HPDE6-E6E7 (cell line): ENCODE measurements around the gene RBMS1.

ENCODE experiments used
- DNase-seq: peaks from one replicate; pipeline ENCODE4 v3.0.0; 2011; ENCODE audit warnings: missing footprints; ENCODE audit errors: extremely low spot score

The RBMS1 gene

DNA sequence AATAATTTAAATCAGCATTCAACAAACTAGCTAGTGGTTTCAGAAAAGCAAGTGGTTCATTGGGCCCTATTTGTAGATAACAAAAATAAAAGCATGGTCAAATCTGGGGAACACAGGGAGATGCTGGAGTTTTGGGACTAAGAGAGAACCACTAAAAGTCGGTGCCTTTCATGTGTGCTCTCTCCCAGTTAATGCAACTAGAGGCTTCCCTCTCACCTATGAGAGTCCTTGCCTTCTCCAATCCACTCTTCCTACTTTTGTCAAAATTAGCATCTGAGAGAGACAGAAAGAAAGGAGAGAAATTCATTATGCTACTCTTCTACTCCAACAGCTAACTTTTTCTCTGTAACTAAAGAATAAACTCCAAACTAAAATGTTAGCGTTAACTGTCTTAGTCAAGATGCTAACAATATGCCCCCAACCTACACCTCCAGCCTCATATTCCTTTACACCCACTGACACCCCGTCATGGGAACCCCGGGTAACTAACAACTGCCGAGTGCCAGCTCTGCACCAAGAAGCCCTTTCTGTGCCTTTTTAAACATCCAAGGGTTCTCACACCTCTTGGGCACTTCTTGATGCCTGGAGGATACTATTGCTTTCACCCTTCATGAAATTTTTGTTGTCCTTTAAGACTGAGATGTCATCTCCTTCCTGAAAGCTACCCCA, 133.4 kb downstream of the RBMS1 start:
- no peak for DNase-seq

DNA sequence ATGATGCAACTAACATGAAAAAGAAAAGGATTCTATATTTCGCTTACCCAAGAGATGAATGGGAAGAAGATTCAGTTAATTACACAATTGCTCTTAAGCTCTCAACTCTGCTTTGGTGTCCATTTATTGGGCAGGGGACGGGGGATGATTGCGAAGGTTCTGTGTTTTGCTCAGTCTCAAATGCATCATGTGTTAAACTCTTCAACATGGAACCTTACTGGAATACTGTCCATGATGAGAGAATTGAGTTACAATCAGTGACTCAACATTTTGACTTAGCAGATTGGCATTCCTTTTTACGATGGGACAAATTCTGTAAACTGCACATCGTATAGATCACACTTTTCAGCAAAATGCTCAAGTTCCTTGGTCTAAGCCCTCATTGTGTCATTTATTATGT, 135.6 kb downstream of the RBMS1 start:
- DNase-seq: no peak

DNA sequence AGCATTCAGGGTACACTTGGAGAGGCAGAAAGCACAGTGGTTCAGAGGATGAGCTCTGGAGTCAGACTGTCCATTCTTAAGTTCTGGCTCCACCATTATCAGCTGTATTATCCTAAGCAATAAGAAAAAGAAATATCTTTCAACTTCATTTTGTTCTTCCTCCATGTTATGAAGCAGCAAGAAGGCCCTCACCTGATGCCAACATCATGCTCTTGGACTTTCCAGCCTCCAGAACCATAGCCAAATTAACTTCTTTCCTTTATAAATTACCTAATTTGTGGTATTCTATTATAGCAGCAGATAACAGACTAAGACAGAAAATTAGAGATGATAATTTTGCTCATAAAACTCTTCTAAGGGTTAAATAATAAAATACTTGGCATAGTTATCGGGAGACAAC, 137.1 kb downstream of the RBMS1 start:
- DNase-seq: no peak

DNA sequence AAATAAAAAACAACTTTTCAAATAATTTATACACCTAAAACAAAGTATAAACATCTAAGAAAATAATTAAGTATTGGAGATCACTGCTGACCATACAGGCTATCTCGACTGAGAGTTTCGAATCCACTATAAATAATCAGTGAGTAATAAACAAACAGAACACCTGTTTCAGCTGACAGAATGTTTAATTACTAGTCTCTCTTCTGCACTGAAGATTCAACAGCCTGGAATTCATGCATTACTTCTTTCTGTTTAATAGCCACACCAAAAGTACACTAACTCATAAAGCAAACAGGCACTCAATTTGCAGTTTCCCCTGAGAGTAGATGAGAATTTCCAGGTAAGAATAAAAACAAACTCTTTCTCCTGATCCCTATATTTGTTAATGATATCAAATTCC, 138.5 kb downstream of the RBMS1 start:
- no peak for DNase-seq

DNA sequence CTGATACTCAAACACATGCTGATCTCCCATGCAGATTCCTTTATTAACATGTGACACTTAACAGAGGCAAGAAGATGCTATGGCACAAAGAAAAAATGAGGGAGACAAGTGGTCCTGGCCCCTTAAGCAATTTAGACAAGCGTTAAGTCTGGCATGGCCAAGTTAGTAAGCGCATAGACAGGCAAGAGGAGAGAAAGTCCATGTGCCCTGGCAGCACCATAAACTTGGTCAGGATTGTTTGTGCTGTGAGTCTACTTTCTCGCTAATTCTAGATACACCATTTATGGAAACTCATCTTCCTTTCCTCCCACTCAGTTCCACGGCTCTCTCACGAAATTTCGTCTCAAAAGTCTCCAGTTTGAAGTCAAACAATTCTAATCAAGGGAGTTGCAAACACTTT, 138.9 kb downstream of the RBMS1 start:
- DNase-seq: no peak

DNA sequence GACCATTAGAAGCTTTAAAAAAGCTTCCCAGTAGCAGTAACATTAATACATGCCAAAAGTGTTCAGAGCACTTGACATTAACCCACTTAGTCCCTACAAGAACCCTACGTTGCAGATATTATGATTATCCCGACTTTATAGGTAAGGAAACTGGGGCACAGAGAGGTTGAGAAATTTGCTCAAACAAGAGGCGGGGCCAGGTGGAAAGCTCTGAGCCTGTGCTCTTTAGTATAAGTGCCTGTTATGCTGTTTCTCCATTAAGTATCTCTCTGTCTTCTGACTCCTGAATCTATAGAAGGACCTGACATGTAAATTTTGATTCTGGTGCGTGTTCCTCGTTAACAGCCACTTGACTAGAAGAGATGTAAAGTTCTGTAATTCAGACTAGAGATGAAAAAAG, 139.8 kb downstream of the RBMS1 start:
- DNase-seq: no peak

DNA sequence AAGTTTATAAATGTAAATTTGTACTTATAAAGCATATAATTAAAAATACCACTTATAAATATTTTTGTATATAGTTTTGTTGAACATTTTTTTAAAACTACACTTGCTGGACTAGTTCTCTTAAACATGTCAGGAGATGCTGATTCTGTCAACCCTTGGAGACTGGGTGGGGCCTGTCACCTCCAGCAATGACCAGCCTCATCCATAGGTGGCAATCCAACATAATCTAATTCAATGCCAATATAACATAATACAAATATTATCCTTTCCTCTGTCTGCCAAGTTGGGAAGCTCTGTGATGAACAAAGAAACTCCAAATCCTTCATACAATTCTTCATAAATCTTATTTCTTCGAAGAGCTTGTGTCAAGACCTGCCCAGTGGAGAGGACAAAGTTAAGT, 140.4 kb downstream of the RBMS1 start:
- no peak for DNase-seq

DNA sequence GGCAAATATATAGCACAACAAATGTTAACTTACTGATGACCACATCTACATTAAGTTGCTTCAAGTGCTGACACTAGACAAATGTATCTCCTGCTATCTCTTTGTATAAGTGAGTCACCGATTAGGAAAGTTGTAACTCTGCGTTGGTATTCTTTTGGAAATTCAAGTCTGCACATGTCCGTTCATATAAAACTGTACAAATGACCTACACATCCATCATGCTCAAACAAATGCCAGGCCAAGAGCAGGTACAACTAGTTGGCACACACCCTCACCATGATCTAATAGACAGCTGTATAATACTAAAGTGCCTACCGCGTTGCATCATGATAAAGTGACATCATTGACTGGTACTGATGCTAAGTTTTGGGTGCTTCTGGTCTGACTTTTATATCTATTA, 141.1 kb downstream of the RBMS1 start:
- peak; percentile 92 for DNase-seq

DNA sequence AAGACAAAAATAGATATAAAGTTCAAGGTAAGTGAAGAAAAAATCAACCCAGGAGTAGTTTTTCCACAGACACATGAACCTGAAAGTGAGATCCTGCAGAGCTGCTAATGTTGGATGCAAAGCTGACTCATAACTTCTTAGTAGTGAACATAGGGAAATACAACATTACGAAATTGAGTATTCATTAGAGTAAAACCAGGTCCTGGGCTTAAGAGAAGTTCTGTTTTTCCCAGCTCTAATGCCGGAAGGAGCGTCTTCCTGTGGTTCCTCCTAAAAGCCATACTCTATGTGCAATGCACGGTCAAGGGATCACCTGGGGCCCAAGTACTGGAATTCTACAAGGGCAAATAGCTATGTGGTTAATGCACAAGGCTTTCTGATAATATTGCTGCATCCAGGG, 141.7 kb downstream of the RBMS1 start:
- DNase-seq: peak; percentile 46

DNA sequence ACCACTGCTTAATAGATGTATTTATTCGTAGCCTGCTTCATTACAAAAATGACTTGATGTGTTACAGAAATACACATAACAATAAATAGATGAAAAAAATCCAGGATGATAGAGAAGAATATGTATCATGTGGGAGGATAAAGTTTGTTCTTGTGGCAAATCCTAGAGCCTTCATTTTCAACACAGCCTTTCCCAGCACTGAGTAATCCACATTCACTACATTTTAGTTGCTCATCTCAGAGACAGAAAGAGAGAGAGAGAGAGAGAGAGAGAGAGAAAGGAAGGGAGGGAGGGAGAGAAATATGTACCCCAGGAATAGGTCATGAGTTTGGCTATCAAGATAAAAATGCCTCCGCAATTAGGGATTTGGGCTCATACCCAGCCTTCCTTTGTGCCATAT, 144.3 kb downstream of the RBMS1 start:
- no peak for DNase-seq

DNA sequence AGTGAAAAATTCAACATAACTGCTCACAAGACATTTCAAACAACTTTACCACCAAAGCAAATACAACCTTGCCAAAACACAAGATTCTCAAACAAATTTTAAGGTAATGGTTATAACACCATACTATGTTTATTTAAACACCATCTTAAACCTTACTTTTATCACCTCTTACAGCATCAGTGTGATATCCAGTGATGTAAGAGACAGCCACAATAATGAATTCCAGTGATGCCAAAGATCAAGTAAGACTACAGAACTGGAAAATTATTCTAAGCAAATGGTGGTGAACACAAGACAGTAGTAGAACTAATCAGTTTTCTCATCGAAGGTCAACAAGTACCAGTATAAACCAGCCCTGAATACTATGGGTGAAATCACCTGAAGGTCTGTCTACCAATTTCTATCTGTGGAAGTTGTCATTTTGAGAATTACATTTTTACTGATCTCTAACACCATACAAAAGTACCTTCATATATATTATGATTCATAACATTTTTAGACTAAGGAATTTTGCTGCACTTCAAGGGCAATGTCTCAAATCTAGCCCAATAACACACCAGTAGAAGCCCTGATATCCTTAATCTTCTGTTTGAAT, 146.2 kb downstream of the RBMS1 start:
- no peak for DNase-seq

DNA sequence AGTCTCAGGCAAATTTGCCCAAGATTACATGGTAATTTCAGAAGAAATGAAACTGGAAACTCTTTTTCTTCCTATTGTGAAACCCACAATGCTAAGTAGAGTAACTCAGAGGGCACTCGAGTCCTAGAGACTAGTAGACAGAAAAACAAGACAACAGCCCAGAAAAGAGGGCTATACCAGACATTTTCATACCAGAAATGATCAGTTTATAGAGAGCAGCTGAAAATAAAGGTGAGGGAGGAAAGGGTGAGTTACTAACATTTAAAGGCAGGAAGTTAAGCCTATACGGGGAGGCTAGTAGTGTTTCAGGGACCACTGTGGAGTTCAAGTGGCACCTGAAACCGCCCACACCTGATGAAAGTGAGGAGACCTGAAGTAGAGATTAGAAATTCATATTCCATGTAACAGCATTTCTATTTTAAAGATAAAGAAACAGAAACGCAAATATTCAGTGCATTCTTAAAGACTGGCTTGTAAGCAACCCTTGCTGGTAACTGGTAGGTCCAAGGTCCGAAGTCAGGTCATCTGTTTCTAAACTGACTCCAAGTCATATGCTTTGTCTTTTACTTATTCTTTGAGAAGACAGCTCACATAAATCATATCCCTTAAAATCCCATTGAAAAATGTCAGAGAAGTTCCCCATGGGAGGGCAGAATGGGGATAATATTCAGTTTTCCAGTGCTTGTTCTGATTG, 148.4 kb downstream of the RBMS1 start:
- no peak for DNase-seq

DNA sequence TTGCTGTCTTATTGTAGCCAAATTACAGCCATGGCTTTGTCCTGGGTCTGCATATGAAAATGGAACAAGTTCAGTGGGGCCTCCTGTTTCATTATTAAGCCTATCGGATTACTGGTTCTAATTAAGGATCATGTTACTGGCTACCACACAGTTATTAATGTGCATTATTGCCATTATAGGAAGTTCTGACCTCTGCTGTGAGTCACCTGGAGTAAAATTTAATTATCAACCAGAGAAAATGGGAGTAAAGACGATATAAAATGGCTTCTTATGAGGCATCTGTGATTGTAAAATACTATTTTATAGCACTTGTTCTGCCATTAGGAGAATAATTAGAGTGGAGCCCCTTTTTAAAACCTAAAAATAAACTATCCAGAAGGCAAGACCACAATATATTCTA, 150.2 kb downstream of the RBMS1 start:
- DNase-seq: no peak

DNA sequence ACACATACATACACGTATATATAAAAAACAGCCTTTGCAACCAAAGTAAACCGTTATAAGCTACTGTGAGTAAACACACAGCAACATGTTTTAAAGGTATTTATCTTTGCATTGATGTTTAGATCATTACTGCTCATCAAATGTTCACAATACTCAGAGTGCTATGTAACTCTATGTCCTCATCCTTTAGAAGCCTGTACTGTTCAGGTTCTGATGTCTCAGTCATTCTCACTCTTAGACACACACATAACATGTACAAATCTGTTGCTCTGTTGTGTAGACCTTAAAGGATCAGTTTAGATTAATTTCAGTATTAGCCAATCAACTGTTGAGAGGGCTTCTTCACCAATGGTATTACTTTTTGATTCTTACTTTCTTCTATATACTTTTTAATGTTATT, 153.9 kb downstream of the RBMS1 start:
- no peak for DNase-seq

DNA sequence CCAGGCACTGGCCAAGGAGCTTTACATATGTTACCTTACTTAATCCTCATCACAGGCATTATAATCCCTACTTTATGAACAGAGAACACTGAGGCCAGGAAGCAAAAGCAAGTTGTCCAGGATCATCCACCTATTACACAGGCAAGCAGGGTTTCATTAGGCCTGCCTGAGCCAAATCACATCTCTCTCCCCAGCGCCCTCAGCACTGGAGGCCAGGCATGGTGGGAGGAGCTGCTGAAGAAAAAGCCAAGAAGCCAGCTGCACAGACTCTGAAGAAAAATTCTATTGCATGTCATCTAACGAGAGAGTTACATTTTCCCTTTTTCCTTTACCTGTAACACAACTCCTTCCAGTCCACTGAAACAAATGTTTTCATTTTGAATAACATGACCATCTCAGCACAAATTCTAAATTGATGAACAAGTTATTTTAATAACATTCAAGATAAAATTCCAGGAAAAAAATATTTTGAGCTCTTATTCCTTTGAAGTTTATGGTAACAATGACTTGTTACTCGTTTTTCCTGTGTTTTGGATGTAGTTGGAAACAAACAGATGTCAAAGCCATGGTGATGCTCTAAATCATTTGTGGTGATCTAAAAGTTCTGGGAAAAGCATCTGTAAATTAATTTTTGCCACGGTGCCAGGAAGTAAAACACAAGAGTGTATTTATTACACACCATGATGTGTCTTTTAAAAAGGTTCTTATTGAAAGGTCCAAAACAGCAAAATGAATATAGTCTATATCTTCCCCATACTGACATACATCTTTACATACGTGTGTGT, 154.5 kb downstream of the RBMS1 start:
- DNase-seq: no peak

DNA sequence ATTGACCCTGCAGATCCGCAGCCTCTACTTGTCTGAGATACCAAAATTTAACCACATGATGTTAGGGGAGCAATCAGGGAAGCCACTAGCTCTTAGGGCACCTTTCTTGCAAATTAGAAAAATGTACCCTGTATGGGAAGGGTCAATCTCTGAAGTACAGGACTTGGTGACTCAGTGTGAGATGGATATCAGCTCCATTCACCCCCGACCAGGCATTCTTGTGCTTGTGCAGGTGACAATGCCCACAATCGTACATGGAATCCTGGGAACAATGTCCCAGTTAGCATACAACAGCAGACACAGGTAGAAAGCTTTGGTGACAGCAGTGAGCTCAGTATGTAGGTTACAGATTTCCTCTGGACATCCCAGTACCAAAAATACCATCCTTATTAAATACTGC, 155.9 kb downstream of the RBMS1 start:
- DNase-seq: no peak

DNA sequence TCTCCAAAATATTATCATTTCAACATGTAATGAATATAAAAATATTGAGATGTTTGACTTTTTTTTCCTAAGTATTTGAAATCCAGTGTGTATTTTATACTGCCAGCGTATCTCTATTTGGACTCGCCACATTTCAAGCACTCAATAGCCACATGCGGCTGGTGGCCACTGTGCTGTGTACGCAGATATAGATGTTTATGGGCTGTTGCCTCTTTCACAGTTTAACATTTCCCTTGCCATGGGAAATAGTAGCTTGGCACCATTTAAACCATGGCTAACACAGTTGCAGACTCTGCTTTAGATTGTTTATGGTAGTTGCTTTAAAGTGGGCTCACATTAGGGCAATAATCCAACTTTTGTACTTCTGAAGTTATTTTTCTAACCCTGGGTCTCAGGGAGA, 157.0 kb downstream of the RBMS1 start:
- DNase-seq: no peak

DNA sequence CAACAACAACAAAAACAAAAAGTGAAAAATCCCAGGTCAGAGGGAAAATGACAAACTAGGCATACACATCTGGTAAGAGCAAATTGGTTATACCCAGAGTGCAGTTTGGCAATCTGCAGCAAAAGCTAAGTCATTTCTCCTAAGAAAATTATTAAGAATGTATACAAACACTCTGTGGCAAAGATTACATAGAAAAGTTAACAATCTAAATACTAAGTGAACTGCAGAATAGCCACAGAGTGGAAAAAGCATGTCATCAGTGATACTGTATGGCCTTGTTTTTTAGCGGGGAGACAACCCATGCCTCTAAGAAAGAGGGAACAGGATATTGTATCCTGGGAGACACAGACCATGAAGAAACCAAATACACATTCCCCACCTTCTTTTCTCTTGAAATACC, 157.5 kb downstream of the RBMS1 start:
- no peak for DNase-seq

DNA sequence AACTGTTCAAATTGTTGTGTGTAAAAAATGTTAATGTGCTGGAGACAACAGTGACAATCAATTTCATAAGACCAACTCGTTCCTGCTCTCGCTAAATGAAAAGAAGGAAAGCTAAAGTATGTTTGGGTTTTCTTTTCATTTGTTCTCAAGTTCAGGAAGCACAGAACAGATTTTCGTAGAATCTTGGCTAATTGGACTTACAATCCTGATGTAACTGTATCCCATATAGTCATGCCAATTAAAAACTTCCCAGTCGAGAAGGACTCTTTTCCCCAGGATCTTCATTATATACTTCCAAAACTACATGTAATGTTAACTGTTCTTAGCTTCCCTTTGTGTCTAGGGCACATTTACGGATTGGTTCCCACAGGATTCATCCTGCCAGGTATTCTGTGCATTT, 158.2 kb downstream of the RBMS1 start:
- DNase-seq: no peak

DNA sequence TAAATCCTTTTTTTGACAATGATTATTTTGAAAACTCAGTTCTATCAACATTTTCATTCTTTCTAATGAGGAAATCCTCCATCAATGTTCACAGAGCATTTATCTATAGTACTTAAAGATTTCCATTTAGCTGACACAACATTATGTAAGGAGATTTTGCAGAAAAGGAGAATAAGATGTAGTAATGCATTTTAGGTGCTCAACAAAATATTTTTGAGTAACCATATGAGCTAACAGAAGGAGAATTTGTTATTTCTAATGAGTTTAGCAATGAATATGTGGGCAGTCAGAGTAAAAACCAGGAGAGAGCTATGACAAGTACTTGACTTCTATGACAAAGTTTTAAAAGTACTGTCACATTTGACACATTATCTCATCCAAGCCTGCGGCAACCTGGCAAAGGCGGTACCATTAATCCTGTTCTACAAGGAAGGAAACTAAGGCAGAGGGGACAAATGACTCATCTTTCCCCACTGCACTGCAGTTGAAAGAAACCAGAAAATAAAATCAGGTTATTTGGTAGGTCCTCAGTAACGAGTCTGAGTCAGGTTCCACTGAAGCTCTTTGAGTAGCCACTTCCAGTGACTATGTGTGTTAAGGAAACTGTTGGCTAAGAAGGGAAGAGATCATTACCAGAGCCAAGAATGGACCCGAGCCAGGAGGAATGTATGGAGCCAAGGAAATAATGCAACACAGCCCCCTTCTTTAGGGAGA, 159.4 kb downstream of the RBMS1 start:
- DNase-seq: no peak

DNA sequence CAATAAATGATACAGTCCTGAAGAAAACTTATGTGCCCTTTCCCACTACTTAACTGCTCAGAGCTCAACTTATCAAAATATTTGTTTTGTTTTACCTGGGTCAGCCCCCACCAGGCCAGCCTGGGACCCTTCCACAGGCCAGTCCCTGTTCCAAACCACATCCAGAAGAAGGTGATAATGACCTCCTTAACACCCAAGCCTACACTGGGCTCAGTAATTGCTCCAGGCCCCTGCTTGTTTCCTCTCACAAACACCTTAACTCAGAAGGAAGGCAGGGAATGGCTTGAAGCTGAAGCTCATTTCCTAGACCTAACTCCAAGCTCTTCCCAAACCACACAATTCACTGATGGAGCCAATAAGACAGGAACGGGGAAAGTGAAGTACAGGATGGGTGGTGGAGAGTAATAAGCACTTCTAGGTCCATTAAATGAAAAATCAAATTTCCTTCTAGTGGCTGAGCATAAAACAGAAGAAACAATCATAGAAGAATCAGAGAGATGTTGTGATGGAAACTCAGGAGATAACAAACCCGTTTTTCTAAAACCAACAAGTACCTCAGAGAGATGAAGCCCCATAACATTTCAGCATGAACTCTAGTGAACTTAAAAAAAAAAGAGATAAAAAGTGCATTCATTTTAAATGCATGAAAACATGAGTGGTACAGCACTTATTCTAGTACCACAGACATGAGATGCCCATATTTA, 160.1 kb downstream of the RBMS1 start:
- DNase-seq: no peak
